Stimulated activated CD4-positive, alpha-beta T cell treated with anti-CD3 and anti-CD28 coated beads, Interleukin-15, amount 100 ng/mL, for 24 hours (primary cell): ENCODE data around the gene PTPN1.
A peak's percentile ranks its signal among the peaks of the same experiment; 100 is the strongest.
"Not testable (repeated sequence)": the region's sequence is repeated elsewhere in the genome, so short reads cannot be mapped to it uniquely, and the experiment has no call there.

Source experiments
- DNase-seq: peaks from one replicate; pipeline ENCODE4 v3.0.0-alpha.2; 2020

Gene PTPN1

GRCh38 chr20:50615407-50615806 is 105.2 kb downstream of the PTPN1 start:
- DNase-seq: no peak

DNA sequence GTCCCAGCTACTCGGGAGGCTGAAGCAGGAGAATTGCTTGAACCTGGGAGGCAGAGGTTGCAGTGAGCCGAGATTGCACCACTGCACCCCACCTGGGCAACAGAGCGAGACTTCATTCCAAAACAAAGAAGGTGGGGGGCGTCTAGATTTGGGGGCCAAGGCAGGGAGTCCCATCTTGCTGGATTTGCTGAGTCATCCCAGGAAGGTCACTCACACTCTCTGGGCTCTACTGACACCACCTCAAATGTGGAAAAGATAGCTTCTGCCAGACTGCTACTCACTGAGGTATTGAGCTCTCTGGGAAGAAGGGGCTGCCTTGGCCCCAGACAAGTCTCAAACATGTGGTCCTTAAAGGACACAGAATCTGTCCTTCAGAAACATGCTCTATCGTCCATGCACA is 106.8 kb downstream of the PTPN1 start:
- DNase-seq: no peak

GRCh38 chr20:50618537-50618936 is 108.4 kb downstream of the PTPN1 start:
- no peak for DNase-seq

DNA sequence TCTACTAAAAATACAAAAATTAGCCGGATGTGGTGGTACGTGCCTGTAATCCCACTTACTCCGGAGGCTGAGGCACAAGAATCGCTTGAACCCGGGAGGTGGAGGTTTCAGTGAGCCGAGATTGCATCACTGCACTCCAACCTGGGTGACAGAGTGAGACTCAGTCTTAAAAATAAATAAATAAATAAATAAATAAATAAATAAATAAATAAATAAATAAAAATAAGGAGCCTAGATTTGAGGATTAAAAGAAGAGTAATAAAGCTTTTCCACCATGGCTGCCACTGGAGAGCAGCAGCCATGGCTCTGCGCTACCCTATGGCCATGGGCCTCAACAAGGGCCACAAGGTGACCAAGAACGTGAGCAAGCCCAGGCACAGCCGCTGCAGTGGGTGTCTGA is 110.3 kb downstream of the PTPN1 start:
- DNase-seq: not testable (repeated sequence)

DNA sequence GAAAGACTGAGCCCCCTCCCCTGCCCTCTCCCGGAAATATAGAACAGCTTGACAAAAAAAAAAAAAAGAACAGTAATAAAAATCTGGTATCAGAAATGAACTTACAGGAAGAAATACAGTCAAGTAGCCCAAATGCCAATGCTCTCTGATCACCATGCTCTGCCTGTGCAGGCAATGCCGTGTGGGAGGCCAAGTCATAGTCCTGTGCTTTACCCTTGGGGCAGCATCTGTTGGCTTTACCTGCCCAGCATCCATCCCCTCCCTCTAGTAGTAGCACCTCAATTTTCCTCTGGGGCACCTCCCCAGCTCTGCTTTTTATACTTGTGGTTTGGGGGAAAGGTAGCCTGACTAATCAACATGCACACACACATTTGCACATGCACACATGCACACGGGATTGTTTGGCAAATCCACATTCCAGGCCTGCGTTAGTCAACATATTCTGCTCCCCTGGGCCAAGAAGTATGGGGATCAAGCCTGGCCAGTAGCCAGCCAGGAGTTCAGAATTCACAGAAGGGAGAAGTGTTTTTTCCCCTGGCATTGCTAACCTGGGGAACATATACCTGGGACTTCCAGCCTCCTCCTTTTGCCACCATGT is 111.0 kb downstream of the PTPN1 start:
- DNase-seq: no peak

DNA sequence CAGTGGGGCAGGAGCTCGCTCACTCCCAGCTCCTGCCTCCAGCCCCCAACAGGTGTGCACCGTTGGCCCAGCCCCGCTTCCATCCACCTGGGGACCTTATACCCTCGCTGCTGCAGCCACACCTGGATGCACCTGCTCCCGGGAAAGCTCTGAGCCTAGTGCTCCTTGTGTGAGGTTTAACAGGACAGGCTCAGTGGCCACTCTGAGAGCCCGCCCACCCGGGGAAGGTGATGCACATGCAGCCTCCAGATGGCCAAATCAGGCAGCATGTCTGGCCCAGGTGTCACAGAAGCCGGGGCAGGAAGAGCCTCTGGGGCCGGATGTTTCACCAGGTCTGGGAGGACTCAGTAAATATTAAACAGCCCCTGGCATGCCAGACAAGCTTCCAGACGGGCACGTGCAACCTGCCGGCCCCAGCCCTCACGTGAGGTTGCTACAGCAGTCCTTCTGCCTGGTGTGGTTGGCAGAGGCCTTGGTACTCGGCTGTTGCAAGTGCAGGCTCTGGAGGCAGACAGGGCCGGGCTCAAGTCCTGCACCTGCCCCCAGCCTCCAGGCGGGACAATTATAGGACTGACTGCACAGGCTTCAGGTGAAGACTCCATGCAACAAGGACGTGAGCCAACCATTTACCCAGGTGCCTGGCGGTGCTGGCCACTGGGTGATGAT is 114.3 kb downstream of the PTPN1 start:
- no peak for DNase-seq

DNA sequence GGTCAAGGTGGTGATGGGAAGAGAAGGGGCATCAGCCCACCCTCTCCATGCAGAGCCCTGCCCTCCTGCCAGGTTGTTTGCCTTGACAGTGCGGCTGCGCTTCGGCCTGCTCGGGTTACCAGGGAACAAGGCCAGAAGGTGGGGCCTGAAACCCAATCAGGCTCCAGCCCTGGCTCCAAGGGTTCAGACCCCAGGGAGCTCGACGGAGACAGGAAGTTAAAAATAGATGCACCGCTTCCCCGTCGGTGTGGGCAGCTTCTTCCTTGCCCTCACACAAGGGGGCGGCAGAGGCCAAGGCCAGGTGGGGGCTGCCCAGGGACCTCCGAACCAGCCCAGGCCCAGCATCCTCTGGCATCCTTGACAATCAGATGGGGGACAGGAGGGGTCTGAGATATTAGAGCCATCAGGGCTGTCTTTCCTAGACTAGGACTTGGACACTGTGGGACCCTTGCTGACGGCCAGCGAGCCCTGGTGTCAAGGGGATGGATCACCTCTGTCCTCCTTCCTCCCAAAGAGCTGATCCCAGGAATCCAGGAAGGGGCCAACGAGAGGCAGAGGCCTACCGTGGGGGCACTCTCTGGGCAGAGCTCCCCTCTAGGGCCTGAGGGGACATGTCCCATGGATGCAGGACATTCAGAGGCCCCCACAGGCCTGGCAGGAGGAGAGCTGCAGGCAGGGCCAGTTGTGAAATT is 115.9 kb downstream of the PTPN1 start:
- DNase-seq: peak; percentile 39

- DNase-seq: no peak
Measured at GRCh38 chr20:50627747-50628146, 117.6 kb downstream of the PTPN1 start.

DNA sequence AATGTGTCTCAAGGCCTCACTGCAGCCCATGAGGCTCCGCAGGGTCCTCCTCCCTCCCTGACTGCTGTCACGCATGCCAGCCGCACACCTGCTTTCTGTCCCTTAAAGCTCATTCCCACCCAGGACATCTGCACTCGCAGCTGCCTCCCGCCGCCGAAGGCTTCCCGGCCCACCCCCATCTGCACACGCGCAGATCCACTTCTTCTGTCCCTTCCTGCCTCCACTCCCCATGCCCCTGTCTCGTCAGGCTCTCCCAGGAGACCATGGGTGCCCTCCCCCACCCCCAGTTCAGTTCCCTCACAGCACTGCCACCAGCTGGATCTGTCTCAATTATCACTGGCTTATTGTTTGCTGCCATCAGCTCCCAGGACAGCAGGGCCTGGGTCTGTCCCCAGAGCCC is 118.1 kb downstream of the PTPN1 start:
- DNase-seq: no peak

GRCh38 chr20:50628853-50629669 is 118.9 kb downstream of the PTPN1 start:
- no peak for DNase-seq

DNA sequence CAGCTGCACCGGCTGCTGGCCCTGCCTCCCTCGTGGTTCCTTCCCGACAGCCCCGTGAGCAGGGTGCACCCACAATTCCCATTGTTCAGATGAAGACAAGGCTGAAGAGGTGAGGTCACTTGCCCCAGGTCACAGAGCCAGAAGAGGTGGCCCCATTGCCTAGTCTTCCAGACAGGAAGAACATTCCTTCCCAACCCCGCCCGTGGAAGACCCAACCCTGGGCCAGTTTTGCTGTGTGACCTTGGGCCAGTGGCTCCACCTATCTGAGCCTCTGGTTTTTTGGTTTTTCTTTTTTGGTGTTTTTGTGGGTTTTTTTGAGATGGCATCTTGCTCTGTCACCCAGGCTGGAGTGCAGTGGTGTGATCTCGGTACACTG is 119.5 kb downstream of the PTPN1 start:
- DNase-seq: no peak

DNA sequence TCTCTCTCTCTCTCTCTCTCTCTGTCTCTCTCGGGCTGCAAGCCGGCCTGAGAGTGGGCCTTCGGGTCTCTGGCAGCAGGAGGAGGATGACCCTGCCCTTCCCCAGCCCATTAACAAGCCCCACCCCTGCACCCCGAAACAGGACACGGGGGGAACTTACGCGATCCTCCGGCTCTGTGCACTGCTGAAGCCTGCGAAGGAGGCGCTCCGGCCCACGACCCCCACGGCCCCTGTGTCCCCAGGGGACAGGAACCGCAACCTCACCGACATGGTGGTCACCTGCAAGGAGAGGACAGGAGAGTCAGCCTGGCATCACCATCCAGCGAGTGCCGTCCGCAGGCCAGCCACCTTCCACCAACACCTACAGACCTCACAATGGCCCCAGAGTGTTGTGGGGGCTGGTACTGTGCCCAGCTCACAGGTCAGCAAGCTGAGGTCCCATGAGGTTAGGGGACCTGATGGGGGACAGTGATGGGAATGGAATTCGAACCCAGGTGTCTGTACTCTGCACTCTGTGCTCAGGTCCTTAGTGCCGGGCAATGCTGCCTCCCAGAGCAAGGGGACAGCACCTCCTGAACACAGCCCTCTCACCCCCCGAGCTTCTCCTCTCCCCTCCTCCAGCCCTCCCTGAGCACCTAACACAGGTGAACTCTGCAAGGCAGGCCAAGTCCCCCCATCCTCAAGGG is 120.5 kb downstream of the PTPN1 start:
- DNase-seq: no peak

- DNase-seq: no peak
Measured at GRCh38 chr20:50632236-50632635, 122.1 kb downstream of the PTPN1 start.

GRCh38 chr20:50632701-50633100 is 122.5 kb downstream of the PTPN1 start:
- DNase-seq: no peak

- DNase-seq: no peak
Measured at GRCh38 chr20:50633361-50633760, 123.2 kb downstream of the PTPN1 start.

DNA sequence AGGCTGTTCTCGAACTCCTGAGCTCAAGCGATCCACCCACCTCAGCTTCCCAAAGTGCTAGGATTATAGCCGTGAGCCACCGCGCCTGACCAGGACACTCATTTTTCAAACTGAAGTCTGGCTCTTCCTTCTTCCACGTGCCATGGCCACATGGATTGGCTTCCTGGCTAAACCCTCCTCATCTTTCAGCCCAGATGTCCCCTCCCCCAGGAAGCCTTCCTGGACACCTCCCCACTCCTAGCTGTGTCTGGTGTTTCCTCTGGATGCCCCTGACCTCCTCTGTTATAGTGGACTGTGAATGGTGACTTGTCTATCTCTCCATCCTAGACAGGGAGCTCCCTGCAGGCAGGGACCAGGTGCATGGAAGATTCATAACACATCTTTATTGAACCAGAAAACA is 124.0 kb downstream of the PTPN1 start:
- no peak for DNase-seq
